Adrenal gland (tissue), 5 donors: Measurements from ENCODE around the gene ANGPT4.
A peak's percentile ranks its signal among the peaks of the same experiment; 100 is the strongest.

Source experiments
- POLR2A ChIP-seq, 2 donors: fragments of 450-650 bp; IDR thresholded peaks; one replicate each; pipeline ENCODE4 v1.6.1; 2017; ENCODE audit warnings: antibody characterized with exemption in 2 of 2, mild to moderate bottlenecking in 2 of 2, moderate library complexity in 1 of 2
- TF ChIP-seq, protein P1 (sequence below), 6 experiments: fragments of 450-650 bp in 4 of 6; fragments of 200-600 bp in 2 of 6; sonication (generic) in 1 of 6; IDR thresholded peaks; 1 replicate in 5 of 6; 2 replicates in 1 of 6; pipeline versions ENCODE4 v1.5.1 to v1.8.0; 2016 to 2021; ENCODE audit warnings: antibody characterized with exemption in 6 of 6, mild to moderate bottlenecking in 2 of 6, moderate library complexity in 1 of 6
- donor health status: DM: no; HTN: no; CAD: no.

GRCh38 chr20:833121-833449 lies 83.0 kb downstream of the ANGPT4 start:
- no peak for TF ChIP-seq POLR2A (IDR thresholded peaks at IDR 0.05)
- TF ChIP-seq, protein P1, sequence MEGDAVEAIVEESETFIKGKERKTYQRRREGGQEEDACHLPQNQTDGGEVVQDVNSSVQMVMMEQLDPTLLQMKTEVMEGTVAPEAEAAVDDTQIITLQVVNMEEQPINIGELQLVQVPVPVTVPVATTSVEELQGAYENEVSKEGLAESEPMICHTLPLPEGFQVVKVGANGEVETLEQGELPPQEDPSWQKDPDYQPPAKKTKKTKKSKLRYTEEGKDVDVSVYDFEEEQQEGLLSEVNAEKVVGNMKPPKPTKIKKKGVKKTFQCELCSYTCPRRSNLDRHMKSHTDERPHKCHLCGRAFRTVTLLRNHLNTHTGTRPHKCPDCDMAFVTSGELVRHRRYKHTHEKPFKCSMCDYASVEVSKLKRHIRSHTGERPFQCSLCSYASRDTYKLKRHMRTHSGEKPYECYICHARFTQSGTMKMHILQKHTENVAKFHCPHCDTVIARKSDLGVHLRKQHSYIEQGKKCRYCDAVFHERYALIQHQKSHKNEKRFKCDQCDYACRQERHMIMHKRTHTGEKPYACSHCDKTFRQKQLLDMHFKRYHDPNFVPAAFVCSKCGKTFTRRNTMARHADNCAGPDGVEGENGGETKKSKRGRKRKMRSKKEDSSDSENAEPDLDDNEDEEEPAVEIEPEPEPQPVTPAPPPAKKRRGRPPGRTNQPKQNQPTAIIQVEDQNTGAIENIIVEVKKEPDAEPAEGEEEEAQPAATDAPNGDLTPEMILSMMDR (IDR thresholded peaks at IDR 0.05): peak in 1 of 6 experiments; percentile 7
